ENCODE data around the gene RNF43. TPM values are rescaled to one million over a fixed set of nuclear protein-coding genes. Genes with fewer than 3 reads are reported as not detected.

The RNF43 gene
- 9.9 TPM for total RNA-seq

DNA sequence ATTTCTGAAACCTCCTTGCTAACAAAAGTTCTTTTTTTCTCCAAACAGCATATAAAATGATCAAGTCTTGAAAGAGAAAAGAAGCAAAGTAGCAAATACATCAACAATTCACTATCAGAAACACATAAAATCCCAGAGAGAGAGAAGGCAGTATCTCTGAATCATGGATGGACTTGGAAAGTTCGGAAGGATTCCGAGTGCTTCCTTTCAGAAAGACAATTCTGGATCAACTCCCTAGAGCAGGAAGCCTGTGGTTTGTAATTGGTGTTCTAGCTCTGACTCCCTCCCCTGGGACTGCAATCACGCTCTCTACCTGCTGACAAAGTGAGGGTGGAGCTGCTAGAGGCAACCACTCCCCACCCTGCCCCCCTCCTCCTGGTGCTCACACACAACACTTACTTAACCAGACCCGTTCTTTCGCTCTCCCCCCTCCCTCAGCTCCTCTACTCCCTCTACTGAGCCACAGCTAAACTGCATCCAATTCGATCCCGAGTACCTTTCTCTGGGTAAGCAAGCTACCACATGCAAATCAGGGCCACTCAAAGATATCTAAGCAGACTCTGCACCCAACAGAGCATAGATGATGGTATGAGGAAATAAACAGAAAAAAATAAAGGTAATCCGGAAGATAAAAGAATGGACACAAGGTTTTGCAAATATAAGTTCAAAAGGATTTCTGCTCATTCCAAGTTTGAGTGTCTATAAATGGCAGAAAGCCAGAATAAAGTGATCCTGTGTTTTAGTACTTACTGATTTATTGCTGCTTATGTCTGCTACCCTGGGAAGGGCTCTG is at the start of gene RNF43:
Gene RNF43, minus strand, starts transcription at position 235 of the 793 bp plus-strand sequence. CDS start 1,957 bp downstream, outside the sequence.
- DNase-seq = peak; percentile 81

GRCh38 chr17:58455491-58455890 is 38.2 kb upstream of the RNF43 start:
- no peak for DNase-seq

- DNase-seq = no peak
Observed at GRCh38 chr17:58452738-58453137, 35.4 kb upstream of the RNF43 start.

GRCh38 chr17:58447039-58447975 is 30.0 kb upstream of the RNF43 start:
- peak; percentile 6 for DNase-seq

DNA sequence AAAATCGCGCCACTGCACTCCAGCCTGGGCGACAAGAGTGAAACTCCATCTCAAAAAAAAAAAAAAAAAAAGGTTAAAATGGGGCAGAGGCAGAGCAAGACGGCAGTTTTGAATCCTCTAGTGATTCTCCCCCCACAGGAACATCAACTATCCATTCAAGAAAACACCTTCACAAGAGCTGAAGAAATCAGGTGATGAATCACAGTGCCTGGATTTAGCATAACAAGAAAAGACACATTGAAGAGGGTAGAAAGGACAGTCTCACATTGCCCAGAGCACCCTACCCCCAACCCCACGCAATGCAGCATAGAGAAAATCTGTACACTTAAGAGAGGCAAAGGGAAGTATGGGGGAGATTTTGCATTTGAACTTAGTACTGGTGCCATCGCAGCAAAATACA is 28.8 kb upstream of the RNF43 start:
- no peak for DNase-seq

GRCh38 chr17:58436805-58437239 is 19.5 kb upstream of the RNF43 start:
- DNase-seq = no peak

DNA sequence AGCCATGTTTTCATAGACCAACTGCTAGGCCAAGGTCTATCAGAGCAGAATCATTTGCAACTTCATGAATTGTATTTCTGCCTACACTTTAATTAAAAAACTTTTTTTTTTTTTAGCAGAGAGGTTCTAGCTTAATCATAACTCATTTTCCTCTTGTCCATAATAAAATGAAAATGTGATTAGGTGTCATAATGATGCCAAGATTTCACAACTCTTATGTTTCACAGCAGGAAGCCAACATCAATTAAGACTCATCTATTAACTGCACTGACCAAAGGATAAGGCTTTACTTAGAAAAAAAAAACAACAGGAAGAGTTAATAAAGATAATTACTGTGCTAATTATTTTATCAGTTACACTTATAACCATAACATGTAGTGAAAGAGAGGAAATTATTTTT is 18.9 kb upstream of the RNF43 start:
- no peak for DNase-seq

GRCh38 chr17:58432806-58433573 is 15.7 kb upstream of the RNF43 start:
- DNase-seq = no peak

DNA sequence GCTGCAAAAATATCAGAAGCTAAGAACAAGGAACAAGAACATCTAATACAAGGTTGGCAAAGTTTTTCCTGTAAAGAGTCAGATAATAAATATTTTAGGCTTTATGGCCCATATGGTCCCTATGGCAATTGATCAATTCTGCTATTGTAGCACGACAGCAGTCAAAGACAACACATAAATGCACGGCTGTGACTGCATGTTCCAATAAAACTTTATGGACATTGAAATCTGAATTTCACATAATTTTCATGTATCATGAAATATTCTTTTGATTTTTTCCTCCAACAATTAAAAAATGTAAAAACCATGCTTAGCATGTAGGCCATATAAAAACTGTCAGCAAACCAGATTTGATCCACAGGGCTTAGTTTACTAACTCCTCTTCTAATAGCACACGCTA is 10.5 kb upstream of the RNF43 start:
- no peak for DNase-seq

- no peak for DNase-seq
Observed at GRCh38 chr17:58421711-58422110, 4.4 kb upstream of the RNF43 start.

DNA sequence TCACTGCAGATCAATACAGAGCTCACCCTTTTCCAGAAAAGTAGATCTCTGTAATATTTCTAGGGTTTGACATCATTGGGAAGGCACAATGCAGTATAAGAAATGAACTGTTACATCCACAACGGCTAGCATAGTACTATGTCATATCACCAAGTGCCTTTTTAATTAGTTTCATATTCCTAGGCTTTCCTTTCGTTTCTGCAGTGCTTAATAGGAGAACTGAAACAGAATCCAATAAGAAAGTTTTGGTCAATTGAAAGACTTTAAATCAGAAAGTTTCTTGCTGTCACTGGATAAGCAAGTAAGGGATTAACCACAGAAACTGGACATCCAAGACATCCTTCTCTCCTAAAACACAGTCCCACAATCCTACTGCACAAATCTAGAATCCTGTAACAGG is 3.5 kb upstream of the RNF43 start:
- DNase-seq = no peak

- DNase-seq = no peak
Observed at GRCh38 chr17:58416937-58417299, 416 bp downstream of the RNF43 start.

GRCh38 chr17:58416396-58416795 is 938 bp downstream of the RNF43 start:
- DNase-seq = no peak

- DNase-seq = no peak
Observed at GRCh38 chr17:58415371-58416055, 1.8 kb downstream of the RNF43 start.

DNA sequence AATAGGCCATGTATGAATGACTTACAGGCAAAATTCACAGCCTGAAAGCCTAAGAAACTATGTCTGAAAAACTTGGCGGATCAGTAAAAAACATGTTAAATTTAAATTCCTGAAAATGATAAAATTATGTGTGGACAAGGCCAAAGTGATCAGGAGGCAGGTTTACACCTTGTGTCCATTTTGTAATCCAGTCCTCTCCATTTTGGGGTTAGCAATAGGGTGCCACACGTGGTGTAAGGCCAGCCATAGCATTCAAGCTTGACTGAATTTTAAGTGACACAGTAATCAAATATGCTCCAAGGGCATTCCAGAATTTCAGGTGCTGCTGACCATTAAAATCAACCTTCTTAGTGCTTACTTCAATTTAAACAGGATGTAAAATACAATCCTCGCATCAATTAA is 2.7 kb downstream of the RNF43 start:
- no peak for DNase-seq

DNA sequence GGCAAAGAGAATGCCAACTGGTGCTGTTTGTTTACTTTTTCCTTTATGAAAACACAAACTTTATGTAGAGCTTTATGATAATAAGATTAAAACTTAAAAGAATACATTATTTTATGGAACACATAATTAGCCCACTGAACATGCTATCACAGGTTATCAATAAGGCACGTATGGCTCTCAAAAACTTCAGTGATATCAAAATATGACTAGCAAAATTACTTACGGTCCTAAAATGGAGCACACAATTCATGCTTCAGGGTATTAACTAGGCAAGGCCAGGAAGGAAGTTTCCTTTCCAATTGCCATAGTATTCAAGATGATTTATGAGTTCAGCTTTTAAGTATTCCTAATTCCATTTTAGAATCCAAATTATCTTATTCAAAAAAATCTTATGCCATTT is 3.6 kb downstream of the RNF43 start:
- DNase-seq = no peak

DNA sequence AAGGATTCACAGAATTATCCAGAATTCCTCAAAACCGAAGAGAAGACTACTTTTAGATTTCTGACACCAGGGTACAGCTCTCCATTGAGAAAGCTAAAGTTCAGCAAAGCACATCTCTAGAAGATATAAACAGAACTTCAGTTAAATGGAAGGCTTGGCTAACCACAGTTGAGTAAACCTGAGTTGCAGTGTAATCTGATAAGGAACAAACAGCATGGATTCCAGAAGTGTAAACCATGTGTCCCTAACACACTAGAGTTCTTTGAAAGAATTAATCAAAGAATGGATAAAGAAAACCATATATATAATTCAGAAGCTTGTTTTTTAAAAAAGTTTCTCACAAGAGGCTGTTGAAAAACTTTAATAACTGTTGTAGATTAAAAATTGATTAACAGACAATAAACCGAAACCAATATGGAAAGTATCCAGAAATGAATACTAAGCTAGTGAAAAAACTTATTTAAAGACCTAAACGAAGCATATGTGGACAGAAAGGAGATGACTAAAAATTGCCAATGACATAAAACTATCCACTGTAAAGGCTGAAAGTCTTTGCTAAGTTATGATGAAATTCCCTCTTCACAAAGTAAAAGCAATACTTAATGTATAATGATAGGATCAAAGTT is 4.3 kb downstream of the RNF43 start:
- DNase-seq = no peak

- no peak for DNase-seq
Observed at GRCh38 chr17:58412064-58412703, 5.2 kb downstream of the RNF43 start.

- DNase-seq = no peak
Observed at GRCh38 chr17:58411408-58411894, 5.9 kb downstream of the RNF43 start.

DNA sequence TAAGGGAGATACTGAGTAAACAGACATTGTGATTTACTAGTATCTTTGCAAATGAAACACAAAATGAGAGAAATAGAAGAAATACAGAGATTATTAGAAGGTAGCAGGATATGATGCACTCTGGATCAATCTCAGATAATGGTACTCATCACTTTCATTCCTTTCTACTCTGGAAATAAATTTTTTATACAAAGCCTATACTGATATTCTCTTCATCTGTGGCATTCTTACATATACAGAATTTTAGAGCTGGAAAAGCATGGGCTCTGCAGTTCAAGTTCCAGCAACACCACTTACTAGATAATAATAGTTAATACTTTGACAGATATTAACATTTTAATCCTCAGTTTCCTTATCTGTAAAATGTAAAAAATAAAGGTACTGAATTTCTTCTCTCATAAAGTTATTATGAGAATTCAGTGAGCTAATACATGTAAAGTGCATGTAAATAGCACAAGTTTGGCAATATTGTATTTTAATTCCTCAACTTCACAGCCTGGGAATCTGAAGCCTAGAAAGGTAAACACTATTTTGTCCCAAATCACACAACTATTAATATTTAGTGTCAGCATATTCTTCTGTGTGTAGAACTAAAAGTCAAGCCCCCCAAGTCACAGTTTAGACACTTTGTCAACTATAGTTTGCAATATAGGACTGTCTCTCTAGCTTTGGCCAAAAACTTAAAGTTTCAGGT is 6.5 kb downstream of the RNF43 start:
- DNase-seq = no peak
